ENCODE measurements around the gene CRYZL1.

Gene CRYZL1

GRCh38 chr21:33558777-33559421, 82.6 kb downstream of the CRYZL1 start:
- no peak for DNase-seq

GRCh38 chr21:33557447-33557846, 84.1 kb downstream of the CRYZL1 start:
- no peak for DNase-seq

GRCh38 chr21:33554982-33555344, 86.6 kb downstream of the CRYZL1 start:
- no peak for DNase-seq

- DNase-seq, result no peak
These were observed 87.1 kb downstream of the CRYZL1 start for GRCh38 chr21:33554236-33554981.

GRCh38 chr21:33552999-33553598, 88.4 kb downstream of the CRYZL1 start:
- no peak for DNase-seq

GRCh38 chr21:33552093-33552998, 89.2 kb downstream of the CRYZL1 start:
- DNase-seq, result no peak

GRCh38 chr21:33551664-33552063, 89.9 kb downstream of the CRYZL1 start:
- no peak for DNase-seq

- no peak for DNase-seq
These were observed 90.5 kb downstream of the CRYZL1 start for GRCh38 chr21:33550772-33551660.

GRCh38 chr21:33549848-33550771, 91.4 kb downstream of the CRYZL1 start:
- DNase-seq, result no peak

GRCh38 chr21:33546086-33546485, 95.5 kb downstream of the CRYZL1 start:
- no peak for DNase-seq

- DNase-seq, result no peak
These were observed 96.9 kb downstream of the CRYZL1 start for GRCh38 chr21:33544451-33545195.

- DNase-seq, result peak; percentile 53 to 64
These were observed 97.9 kb downstream of the CRYZL1 start for GRCh38 chr21:33543505-33544129.

GRCh38 chr21:33542640-33543504, 98.7 kb downstream of the CRYZL1 start, which contains the start of gene SON:
TSS of gene SON (plus strand) at chr21:33543038. CDS start at chr21:33543093, 55 bp downstream.
- peak; percentile 92 to 98 for DNase-seq

GRCh38 chr21:33541756-33542639, 99.5 kb downstream of the CRYZL1 start, which contains the start of gene GART:
TSS of gene GART (minus strand) at chr21:33542117. CDS start at chr21:33539315, 2,802 bp downstream.
- peak; percentile 80 to 81 for DNase-seq

- DNase-seq, result no peak
These were observed 100.3 kb downstream of the CRYZL1 start for GRCh38 chr21:33541105-33541711.

- no peak for DNase-seq
These were observed 100.8 kb downstream of the CRYZL1 start for GRCh38 chr21:33540711-33541104.

- DNase-seq, result no peak
These were observed 101.9 kb downstream of the CRYZL1 start for GRCh38 chr21:33539616-33540015.

All from stimulated activated CD4-positive, alpha-beta T cell treated with anti-CD3 and anti-CD28 coated beads, Interleukin-4, amount 100 ng/mL, for 4 hours (primary cell).